ENCODE data around the gene SCGB1C1. TPM values are rescaled to one million over a fixed set of nuclear protein-coding genes. Genes with fewer than 3 reads are reported as not detected.

Gene SCGB1C1
- total and polyA plus RNA-seq, 4 donors: not detected

DNA sequence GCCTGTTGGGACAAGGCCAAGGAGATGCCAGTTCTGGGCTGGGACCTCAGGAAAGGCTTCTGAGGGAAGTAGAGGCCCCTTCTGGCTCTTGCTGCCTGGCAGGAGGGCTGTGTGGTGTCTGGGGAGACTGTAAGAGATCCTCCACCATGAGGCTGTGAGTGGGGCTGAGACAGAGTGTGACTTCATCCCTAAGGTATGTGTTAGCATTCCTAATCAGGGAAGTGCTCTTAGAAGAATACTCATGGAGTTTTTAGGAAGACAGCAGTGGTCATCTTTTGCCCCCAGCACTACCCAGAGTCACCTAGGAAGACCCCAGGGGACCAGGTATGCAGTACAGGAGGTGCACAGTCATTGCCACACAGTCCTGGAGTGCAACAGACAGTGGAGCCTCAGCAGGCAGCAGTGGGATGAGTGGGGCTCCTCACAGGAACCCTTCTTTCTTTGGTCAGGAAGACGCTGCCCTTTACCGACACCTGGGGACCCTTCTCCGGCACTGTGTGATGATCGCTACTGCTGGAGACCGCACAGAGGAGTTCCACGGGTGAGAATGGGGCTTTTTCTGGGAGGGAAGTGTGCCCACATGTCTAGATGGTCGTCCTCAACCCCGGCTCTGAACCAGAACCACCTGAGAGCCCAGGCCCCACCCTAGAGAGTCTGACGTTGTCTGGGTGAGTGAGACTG lies 17.4 kb downstream of the SCGB1C1 start:
- WGBS (ENCODE audit: insufficient coverage): 92% methylated on average over 4 of the region's 9 CpGs
- no peaks in the 10 kb centered on the region for H3K27me3 ChIP-seq (ENCODE audit: control insufficient read depth, insufficient read depth, low read length)
- no peak for DNase-seq (ENCODE audit: low read depth in 4 of 6, low spot score in 6 of 6)
- peaks cover 71% of the 10 kb centered on the region for H3K36me3 ChIP-seq (ENCODE audit: control insufficient read depth, insufficient read depth, low read length)
- H3K4me1 ChIP-seq (ENCODE audit: control insufficient read depth, insufficient read depth, low read length): peaks cover 42% of the 10 kb centered on the region
- no peak overlapping the region for H3K27ac ChIP-seq (ENCODE audit: low read depth, low read length)
- H3K9me3 ChIP-seq (ENCODE audit: control insufficient read depth, insufficient read depth, low read length): no peaks in the 10 kb centered on the region
- H3K4me3 ChIP-seq (ENCODE audit: low read depth, low read length): peak overlapping the region; percentile 98

DNA sequence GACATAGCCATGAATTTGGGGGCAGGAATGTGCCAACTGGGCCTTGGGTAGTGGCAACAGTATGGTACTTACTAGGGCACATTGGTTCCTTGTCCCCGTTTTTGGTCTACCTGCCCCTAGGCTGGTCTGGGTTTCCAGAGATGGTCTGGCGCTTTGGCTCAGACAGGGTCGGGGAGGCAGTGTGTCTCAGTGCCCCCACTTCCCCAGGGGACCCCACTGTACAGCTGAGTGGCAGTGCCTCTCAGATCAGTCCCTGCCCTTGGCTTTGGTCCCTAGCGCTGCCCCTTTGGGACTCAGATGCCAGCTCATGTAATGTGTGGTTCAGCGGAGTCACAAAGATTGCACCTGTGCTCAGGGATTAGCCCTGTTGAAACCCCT lies 17.9 kb downstream of the SCGB1C1 start:
- no peak for DNase-seq (ENCODE audit: low read depth in 4 of 6, low spot score in 6 of 6)
- Histone ChIP-seq H3K4me1 (ENCODE audit: control insufficient read depth, insufficient read depth, low read length) (peaks cover 37% of the 10 kb centered on the region), H3K36me3 (ENCODE audit: control insufficient read depth, insufficient read depth, low read length) (peaks cover 71% of the 10 kb centered on the region), H3K27me3 (ENCODE audit: control insufficient read depth, insufficient read depth, low read length) (no peaks in the 10 kb centered on the region), H3K9me3 (ENCODE audit: control insufficient read depth, insufficient read depth, low read length) (no peaks in the 10 kb centered on the region), H3K4me3 (ENCODE audit: low read depth, low read length) (no peak overlapping the region), H3K27ac (ENCODE audit: low read depth, low read length) (no peak overlapping the region)
- WGBS (ENCODE audit: insufficient coverage): 94% methylated on average over 4 of the region's 5 CpGs

DNA sequence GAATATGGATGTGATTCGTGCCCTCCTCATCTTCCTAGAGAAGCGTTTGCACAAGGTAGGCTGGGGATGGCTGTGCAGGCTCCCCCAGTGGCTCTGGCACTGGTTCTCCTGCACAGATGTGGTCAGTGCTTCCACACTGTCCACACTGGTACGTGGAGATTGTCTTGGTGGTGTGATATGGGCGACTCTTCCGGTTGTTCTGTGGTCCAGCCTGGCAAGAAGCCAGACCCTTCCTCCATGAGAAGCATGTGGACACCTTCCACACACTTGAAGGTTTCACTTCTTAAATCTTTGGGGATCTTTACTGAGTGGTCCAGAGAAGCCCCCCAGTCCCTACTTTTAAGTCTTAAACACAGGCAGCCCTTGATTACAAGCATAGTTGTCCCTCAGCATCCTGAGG lies 18.4 kb downstream of the SCGB1C1 start:
- Histone ChIP-seq H3K4me1 (ENCODE audit: control insufficient read depth, insufficient read depth, low read length) (peaks cover 32% of the 10 kb centered on the region), H3K4me3 (ENCODE audit: low read depth, low read length) (no peak overlapping the region), H3K9me3 (ENCODE audit: control insufficient read depth, insufficient read depth, low read length) (no peaks in the 10 kb centered on the region), H3K27me3 (ENCODE audit: control insufficient read depth, insufficient read depth, low read length) (no peaks in the 10 kb centered on the region), H3K27ac (ENCODE audit: low read depth, low read length) (no peak overlapping the region), H3K36me3 (ENCODE audit: control insufficient read depth, insufficient read depth, low read length) (peaks cover 70% of the 10 kb centered on the region)
- DNase-seq (ENCODE audit: low read depth in 4 of 6, low spot score in 6 of 6): no peak
- WGBS (ENCODE audit: insufficient coverage): 86% methylated on average over 2 of the region's 5 CpGs

DNA sequence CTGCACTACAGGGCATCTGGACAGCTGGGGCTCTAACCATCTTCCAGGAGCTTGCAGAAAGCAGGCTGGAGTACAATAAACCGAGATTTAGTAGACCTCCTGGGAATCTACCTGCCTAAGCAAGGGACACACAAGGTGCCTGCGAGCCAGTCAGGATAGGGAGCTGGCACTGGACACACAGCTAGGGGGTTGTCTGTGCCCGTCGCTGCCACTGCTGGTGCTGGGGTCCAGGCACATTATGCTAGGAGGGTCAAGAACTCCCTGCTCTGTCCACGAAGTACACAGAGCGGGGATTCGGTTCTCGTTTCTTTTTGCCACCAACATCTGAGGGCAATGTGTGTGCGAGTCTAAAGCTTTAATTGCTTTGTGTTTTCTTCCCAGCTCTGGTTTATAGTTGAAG lies 18.9 kb downstream of the SCGB1C1 start:
- Histone ChIP-seq H3K27me3 (ENCODE audit: control insufficient read depth, insufficient read depth, low read length) (no peaks in the 10 kb centered on the region), H3K4me1 (ENCODE audit: control insufficient read depth, insufficient read depth, low read length) (peaks cover 28% of the 10 kb centered on the region), H3K36me3 (ENCODE audit: control insufficient read depth, insufficient read depth, low read length) (peaks cover 70% of the 10 kb centered on the region), H3K27ac (ENCODE audit: low read depth, low read length) (no peak overlapping the region), H3K4me3 (ENCODE audit: low read depth, low read length) (no peak overlapping the region), H3K9me3 (ENCODE audit: control insufficient read depth, insufficient read depth, low read length) (no peaks in the 10 kb centered on the region)
- DNase-seq (ENCODE audit: low read depth in 4 of 6, low spot score in 6 of 6): no peak
- 87% methylated on average over 5 of the region's 9 CpGs for WGBS (ENCODE audit: insufficient coverage)

DNA sequence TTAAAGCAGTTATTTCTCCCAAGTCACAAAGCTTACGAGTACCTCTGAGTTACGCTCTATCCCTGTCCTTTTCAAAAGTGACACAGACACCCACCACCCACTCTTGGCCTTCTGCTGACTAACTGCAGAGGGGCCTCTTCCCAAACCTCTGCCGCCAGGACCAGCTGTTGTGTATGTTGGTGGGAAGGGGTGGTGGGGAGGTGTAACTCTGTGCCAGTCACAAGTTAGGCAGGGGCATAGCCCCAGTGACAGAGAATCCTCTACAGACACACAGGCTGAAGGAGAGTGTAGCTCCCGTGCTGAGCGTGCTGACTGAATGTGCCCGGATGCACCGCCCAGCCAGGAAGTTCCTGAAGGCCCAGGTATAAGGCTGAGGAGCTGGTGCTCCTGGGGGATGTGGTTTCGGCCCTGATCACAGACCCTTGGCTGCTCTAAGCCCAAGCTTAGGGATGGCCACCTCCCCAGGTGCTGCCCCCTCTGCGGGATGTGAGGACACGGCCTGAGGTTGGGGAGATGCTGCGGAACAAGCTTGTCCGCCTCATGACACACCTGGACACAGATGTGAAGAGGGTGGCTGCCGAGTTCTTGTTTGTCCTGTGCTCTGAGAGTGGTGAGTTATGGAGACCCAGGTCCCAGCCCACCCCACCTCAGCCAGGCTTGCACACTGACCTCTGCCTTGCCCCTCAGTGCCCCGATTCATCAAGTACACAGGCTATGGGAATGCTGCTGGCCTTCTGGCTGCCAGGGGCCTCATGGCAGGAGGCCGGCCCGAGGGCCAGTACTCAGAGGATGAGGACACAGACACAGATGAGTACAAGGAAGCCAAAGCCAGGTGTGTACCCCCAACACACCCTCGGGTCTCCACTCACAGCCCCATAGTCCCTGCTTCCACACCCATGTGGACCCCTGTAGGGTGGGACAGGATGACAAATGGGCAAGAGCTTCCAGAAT lies 19.5 kb downstream of the SCGB1C1 start:
- H3K4me1 ChIP-seq (ENCODE audit: control insufficient read depth, insufficient read depth, low read length): peaks cover 26% of the 10 kb centered on the region
- H3K9me3 ChIP-seq (ENCODE audit: control insufficient read depth, insufficient read depth, low read length): no peaks in the 10 kb centered on the region
- no peak for DNase-seq (ENCODE audit: low read depth in 4 of 6, low spot score in 6 of 6)
- no peak overlapping the region for H3K27ac ChIP-seq (ENCODE audit: low read depth, low read length)
- no peak overlapping the region for H3K4me3 ChIP-seq (ENCODE audit: low read depth, low read length)
- no peaks in the 10 kb centered on the region for H3K27me3 ChIP-seq (ENCODE audit: control insufficient read depth, insufficient read depth, low read length)
- H3K36me3 ChIP-seq (ENCODE audit: control insufficient read depth, insufficient read depth, low read length): peaks cover 66% of the 10 kb centered on the region
- WGBS (ENCODE audit: insufficient coverage): 99% methylated on average over 10 of the region's 17 CpGs

DNA sequence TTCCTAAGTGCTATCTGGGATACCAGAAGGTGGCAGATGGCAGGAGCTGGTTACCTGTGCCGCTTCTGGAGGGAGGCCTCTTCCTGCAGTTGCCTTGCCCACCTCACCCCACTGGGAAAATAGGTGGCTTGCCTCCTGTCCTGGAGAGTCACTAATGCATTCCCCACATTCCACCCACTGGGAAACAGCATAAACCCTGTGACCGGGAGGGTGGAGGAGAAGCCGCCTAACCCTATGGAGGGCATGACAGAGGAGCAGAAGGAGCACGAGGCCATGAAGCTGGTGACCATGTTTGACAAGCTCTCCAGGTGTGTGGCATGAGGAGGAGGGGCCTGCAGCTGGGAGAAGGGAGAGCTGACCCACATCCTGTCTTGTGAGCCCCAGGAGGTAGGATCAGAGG lies 20.2 kb downstream of the SCGB1C1 start:
- Histone ChIP-seq H3K27me3 (ENCODE audit: control insufficient read depth, insufficient read depth, low read length) (no peaks in the 10 kb centered on the region), H3K4me3 (ENCODE audit: low read depth, low read length) (no peak overlapping the region), H3K36me3 (ENCODE audit: control insufficient read depth, insufficient read depth, low read length) (peaks cover 66% of the 10 kb centered on the region), H3K4me1 (ENCODE audit: control insufficient read depth, insufficient read depth, low read length) (peaks cover 23% of the 10 kb centered on the region), H3K27ac (ENCODE audit: low read depth, low read length) (no peak overlapping the region), H3K9me3 (ENCODE audit: control insufficient read depth, insufficient read depth, low read length) (no peaks in the 10 kb centered on the region)
- no peak for DNase-seq (ENCODE audit: low read depth in 4 of 6, low spot score in 6 of 6)
- WGBS (ENCODE audit: insufficient coverage): 97% methylated on average over 3 of the region's 4 CpGs

DNA sequence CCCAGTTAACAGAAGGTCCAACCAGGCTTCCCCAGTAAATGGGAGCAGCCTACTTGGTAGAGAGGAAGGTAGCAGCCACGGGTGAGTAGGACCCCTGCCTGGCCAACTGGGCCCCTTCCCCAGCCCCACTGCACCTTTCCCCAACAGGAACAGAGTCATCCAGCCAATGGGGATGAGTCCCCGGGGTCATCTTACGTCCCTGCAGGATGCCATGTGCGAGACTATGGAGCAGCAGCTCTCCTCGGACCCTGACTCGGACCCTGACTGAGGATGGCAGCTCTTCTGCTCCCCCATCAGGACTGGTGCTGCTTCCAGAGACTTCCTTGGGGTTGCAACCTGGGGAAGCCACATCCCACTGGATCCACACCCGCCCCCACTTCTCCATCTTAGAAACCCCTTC lies 21.2 kb downstream of the SCGB1C1 start:
- Histone ChIP-seq H3K4me3 (ENCODE audit: low read depth, low read length) (no peak overlapping the region), H3K4me1 (ENCODE audit: control insufficient read depth, insufficient read depth, low read length) (peaks cover 18% of the 10 kb centered on the region), H3K27ac (ENCODE audit: low read depth, low read length) (no peak overlapping the region), H3K36me3 (ENCODE audit: control insufficient read depth, insufficient read depth, low read length) (peaks cover 72% of the 10 kb centered on the region), H3K27me3 (ENCODE audit: control insufficient read depth, insufficient read depth, low read length) (no peaks in the 10 kb centered on the region), H3K9me3 (ENCODE audit: control insufficient read depth, insufficient read depth, low read length) (no peaks in the 10 kb centered on the region)
- DNase-seq (ENCODE audit: low read depth in 4 of 6, low spot score in 6 of 6): no peak
- WGBS (ENCODE audit: insufficient coverage): 88% methylated on average over 7 of the region's 7 CpGs

DNA sequence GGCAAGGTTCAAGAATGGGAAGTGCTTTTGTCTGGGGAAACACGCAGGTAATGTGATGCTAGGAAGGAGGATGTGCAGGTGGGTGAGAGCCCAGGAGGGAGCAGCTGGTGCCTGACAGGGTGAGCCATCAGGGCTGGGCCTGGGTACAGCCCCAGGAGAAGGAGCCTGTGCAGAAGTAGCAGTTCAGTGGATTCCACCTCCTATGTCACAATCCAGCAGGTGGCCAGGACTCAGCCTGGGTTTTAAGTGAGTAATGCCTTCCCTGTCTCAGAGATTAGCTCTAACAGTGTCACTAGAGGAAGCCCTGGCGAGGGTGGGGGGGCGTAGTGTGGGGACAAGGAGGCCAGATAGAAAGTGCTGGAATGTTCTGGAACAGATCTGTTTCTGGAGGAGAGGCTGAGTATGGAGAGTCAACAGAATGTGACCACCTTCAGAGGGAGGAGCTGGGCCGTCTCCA lies 22.7 kb downstream of the SCGB1C1 start:
- no peak for DNase-seq (ENCODE audit: low read depth in 4 of 6, low spot score in 6 of 6)
- Histone ChIP-seq H3K27me3 (ENCODE audit: control insufficient read depth, insufficient read depth, low read length) (no peaks in the 10 kb centered on the region), H3K36me3 (ENCODE audit: control insufficient read depth, insufficient read depth, low read length) (peaks cover 59% of the 10 kb centered on the region), H3K4me1 (ENCODE audit: control insufficient read depth, insufficient read depth, low read length) (peaks cover 2% of the 10 kb centered on the region), H3K4me3 (ENCODE audit: low read depth, low read length) (no peak overlapping the region), H3K27ac (ENCODE audit: low read depth, low read length) (no peak overlapping the region), H3K9me3 (ENCODE audit: control insufficient read depth, insufficient read depth, low read length) (no peaks in the 10 kb centered on the region)
- WGBS (ENCODE audit: insufficient coverage): 82% methylated on average over 4 of the region's 4 CpGs

DNA sequence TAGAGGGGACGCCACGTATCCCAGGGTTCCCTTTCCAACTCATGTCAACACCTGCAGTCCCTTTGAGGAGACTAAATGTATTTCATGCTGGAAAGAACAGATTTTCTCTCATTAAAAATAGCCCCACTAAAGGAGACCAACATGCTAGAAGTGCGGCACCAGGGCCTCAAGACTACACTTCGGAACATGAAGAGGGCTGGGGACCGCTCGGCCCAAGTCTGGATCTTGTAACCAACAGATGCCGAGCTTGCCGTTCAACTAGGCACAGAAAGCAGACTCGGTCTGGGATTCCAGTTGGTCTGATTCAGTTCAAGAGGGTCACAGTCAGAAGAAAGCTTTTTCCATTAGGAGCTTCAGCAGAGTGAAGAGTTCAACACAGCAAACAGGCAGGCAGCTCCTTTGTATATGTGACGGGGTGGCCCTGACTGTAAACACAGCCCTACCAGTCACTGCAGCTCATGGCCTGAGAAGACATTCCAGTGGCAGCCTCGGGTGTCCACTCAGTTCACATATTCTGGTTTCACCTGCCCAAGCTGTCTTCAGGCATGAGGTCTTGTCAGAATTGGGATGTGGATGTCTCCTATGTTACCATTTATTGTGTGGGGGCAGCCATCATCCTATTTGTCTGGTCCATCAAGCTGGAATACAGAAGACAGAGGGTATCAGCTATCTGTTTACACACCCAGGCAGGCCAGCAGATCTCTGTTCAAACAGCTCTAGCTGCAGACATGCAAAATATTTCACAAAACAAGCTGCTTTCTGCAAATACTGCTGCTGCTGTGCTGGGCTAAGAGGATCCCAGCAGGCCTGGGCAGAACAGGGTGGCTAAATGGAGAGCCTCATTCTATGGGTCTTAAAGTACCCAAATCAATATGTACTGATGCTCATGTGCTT lies 23.4 kb downstream of the SCGB1C1 start:
- no peaks in the 10 kb centered on the region for H3K4me1 ChIP-seq (ENCODE audit: control insufficient read depth, insufficient read depth, low read length)
- 84% methylated on average over 9 of the region's 11 CpGs for WGBS (ENCODE audit: insufficient coverage)
- no peaks in the 10 kb centered on the region for H3K9me3 ChIP-seq (ENCODE audit: control insufficient read depth, insufficient read depth, low read length)
- no peaks in the 10 kb centered on the region for H3K27me3 ChIP-seq (ENCODE audit: control insufficient read depth, insufficient read depth, low read length)
- no peak for DNase-seq (ENCODE audit: low read depth in 4 of 6, low spot score in 6 of 6)
- H3K4me3 ChIP-seq (ENCODE audit: low read depth, low read length): no peak overlapping the region
- H3K27ac ChIP-seq (ENCODE audit: low read depth, low read length): no peak overlapping the region
- H3K36me3 ChIP-seq (ENCODE audit: control insufficient read depth, insufficient read depth, low read length): peaks cover 52% of the 10 kb centered on the region

All from spinal cord (tissue), 10 donors.